Uterus (tissue), 2 donors: Measurements from ENCODE around the gene PCP4.

Experiments used
- POLR2A ChIP-seq, 2 donors: fragments of 450-650 bp; IDR thresholded peaks; one replicate each; pipeline ENCODE4 v1.6.1; 2016; ENCODE audit warnings: antibody characterized with exemption in 2 of 2, mild to moderate bottlenecking in 1 of 2, moderate library complexity in 1 of 2
- TF ChIP-seq, protein P1 (sequence below), 4 experiments: fragments of 200-600 bp in 2 of 4; fragments of 450-650 bp in 2 of 4; sonication (generic) in 2 of 4; IDR thresholded peaks; one replicate each; pipeline ENCODE4 v1.5.1; 2016 to 2019; ENCODE audit warnings: antibody characterized with exemption in 4 of 4, mild to moderate bottlenecking in 2 of 4, moderate library complexity in 1 of 4

- TF ChIP-seq, protein P1, sequence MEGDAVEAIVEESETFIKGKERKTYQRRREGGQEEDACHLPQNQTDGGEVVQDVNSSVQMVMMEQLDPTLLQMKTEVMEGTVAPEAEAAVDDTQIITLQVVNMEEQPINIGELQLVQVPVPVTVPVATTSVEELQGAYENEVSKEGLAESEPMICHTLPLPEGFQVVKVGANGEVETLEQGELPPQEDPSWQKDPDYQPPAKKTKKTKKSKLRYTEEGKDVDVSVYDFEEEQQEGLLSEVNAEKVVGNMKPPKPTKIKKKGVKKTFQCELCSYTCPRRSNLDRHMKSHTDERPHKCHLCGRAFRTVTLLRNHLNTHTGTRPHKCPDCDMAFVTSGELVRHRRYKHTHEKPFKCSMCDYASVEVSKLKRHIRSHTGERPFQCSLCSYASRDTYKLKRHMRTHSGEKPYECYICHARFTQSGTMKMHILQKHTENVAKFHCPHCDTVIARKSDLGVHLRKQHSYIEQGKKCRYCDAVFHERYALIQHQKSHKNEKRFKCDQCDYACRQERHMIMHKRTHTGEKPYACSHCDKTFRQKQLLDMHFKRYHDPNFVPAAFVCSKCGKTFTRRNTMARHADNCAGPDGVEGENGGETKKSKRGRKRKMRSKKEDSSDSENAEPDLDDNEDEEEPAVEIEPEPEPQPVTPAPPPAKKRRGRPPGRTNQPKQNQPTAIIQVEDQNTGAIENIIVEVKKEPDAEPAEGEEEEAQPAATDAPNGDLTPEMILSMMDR (IDR thresholded peaks at IDR 0.05), result no peak
- no peak for TF ChIP-seq POLR2A (IDR thresholded peaks at IDR 0.05)
Observed at GRCh38 chr21:39845571-39846130, 21.6 kb upstream of the PCP4 start.
